ENCODE data around the gene MYO3B. TPM values are rescaled to one million over a fixed set of nuclear protein-coding genes. Genes with fewer than 3 reads are reported as not detected.

Gene MYO3B
- polyA plus RNA-seq, 1 experiment: 0.10 TPM

DNA sequence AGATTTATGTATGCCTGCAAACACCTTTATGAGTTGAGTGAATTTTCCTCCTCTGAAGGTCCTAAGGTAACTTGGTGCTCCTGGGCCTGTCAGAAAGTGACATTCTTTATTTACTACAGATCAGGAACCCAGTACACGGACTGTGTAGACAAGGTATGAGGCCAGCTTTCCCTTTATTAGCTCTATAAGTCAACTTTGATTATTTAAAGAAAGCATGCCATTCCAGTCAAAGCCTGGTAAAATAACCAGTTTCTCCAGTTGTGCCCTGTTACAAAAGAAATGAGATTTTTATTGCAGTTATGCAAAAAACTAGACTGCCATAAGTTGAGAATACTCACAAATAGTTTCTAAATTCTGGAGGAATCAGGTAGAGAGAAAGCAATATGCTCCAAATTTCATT, 271.1 kb downstream of the MYO3B start:
- H3K27ac ChIP-seq (ENCODE audit: low read depth, low read length): no peak overlapping the region
- H3K9me3 ChIP-seq (ENCODE audit: control insufficient read depth, insufficient read depth, low read length): no peaks in the 10 kb centered on the region
- H3K27me3 ChIP-seq (ENCODE audit: control insufficient read depth, insufficient read depth, low read length): no peaks in the 10 kb centered on the region
- ChIA-PET CTCF (no interaction called here), POLR2A (no interaction called here)
- TF ChIP-seq, protein P1, sequence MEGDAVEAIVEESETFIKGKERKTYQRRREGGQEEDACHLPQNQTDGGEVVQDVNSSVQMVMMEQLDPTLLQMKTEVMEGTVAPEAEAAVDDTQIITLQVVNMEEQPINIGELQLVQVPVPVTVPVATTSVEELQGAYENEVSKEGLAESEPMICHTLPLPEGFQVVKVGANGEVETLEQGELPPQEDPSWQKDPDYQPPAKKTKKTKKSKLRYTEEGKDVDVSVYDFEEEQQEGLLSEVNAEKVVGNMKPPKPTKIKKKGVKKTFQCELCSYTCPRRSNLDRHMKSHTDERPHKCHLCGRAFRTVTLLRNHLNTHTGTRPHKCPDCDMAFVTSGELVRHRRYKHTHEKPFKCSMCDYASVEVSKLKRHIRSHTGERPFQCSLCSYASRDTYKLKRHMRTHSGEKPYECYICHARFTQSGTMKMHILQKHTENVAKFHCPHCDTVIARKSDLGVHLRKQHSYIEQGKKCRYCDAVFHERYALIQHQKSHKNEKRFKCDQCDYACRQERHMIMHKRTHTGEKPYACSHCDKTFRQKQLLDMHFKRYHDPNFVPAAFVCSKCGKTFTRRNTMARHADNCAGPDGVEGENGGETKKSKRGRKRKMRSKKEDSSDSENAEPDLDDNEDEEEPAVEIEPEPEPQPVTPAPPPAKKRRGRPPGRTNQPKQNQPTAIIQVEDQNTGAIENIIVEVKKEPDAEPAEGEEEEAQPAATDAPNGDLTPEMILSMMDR (IDR thresholded peaks at IDR 0.05; ENCODE audit: low read depth, low read length): no peak
- no peak for DNase-seq (ENCODE audit: low read depth, low spot score)
- no peak overlapping the region for H3K4me3 ChIP-seq (ENCODE audit: low read depth, low read length)

DNA sequence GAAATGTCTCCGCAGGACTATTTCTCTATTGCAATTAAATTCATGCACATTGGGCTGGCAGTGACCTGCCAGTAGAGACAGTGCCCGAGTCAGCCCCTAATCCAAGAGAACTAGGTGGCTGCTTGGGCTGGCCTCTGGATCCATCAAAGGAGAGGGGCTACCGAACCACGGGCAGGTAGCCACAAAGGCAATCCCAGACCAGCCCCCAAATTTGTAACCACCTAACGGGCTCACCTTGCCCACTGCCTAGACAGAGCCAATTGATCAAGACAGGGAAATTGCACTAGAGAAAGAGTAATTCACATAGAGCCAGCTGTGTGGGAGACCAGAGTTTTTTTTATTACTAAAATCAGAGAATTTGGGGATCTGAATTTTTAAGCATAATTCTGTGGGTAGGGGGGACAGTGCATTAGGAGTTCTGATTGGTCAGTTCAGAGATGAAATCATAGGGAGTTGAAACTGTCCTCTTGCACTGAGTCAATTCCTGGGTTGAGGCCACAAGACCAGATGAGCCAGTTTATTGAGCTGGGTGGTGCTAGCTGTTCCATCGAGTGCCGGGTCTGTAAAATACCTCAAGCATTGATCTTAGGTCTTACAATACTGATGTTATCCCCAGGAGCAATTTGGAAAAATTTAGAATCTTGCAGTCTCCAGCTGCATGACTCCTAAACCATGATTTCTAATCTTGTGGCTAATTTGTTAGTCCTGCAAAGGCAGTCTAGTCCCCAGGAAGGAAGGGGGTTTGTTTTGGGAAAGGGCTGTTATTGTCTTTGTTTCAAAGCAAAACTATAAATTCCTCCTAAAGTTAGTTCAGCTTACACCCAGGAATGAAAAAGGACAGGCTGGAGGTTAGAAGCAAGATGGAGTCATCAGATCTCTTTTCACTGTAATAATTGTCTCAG, 276.8 kb downstream of the MYO3B start:
- ChIA-PET CTCF (interaction anchor here (1.1 kb wide), 1 partner anchor 46 kb away, joined by 3 read pairs; no protein-coding TSS in a partner anchor), POLR2A (no interaction called here)
- TF ChIP-seq, protein P1 (IDR thresholded peaks at IDR 0.05; ENCODE audit: low read depth, low read length): no peak
- DNase-seq (ENCODE audit: low read depth, low spot score): no peak
- no peaks in the 10 kb centered on the region for H3K27me3 ChIP-seq (ENCODE audit: control insufficient read depth, insufficient read depth, low read length)
- H3K9me3 ChIP-seq (ENCODE audit: control insufficient read depth, insufficient read depth, low read length): peaks cover 4% of the 10 kb centered on the region
- H3K27ac ChIP-seq (ENCODE audit: low read depth, low read length): no peak overlapping the region
- no peak overlapping the region for H3K4me3 ChIP-seq (ENCODE audit: low read depth, low read length)

DNA sequence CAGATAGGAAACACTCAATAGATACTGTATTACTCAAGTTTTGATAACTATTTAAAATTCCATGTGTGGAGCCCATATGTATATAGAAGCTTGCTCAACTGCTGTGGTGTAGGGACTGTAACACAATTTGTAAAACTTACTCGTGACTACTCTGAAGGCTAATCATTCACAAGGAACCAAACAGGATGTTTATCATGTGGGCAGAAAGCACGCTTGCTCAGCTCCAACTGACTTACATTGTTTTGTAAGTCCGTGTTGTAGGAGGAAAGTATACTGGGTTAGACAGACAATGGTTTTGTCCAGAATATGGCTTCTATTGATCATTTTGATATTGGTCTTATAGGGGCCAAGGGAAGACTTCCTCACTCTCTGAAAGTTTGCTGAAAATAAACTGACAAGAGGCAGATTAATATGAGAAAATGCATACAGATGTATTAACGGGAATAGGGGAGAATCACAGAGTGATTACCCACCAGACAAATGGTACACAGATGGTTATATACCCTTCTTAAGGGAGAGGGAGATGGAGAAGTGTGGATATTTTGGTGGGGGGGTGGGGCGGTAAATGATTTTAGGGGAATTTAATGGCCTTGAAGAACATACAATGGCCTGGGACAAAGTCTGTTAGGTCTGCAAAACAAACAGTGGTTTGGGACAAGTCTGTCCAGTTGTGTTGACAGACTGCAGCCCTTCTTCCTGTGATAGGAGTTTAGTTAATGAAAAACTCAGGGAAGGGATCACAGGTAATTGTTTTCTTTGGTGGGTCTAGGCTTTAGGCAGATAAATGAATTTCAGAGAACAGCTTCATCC, 277.9 kb downstream of the MYO3B start:
- Histone ChIP-seq H3K27ac (ENCODE audit: low read depth, low read length) (no peak overlapping the region), H3K27me3 (ENCODE audit: control insufficient read depth, insufficient read depth, low read length) (no peaks in the 10 kb centered on the region), H3K4me3 (ENCODE audit: low read depth, low read length) (no peak overlapping the region), H3K9me3 (ENCODE audit: control insufficient read depth, insufficient read depth, low read length) (peaks cover 9% of the 10 kb centered on the region)
- POLR2A ChIA-PET: no interaction called here
- no peak for DNase-seq (ENCODE audit: low read depth, low spot score)
- CTCF ChIA-PET: no interaction called here
- TF ChIP-seq, protein P1 (IDR thresholded peaks at IDR 0.05; ENCODE audit: low read depth, low read length): no peak

DNA sequence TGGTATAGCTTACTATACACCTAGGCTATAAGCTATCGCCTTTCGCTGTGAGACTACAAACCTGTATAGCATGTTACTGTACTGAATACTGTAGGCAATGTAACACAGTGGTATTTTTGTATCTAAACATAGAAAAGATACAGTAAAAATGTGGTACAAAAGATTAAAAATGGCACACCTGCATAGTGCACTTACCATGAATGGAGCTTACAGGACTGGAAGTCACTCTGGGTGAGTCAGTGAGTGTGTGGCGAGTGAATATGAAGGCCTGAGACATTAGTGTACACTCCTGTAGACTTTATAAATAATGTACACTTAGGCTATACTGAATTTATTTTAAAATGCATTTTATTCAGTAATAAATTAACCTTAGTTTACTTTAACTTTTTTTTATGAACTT, 279.0 kb downstream of the MYO3B start:
- DNase-seq (ENCODE audit: low read depth, low spot score): no peak
- H3K9me3 ChIP-seq (ENCODE audit: control insufficient read depth, insufficient read depth, low read length): peaks cover 9% of the 10 kb centered on the region
- no peaks in the 10 kb centered on the region for H3K27me3 ChIP-seq (ENCODE audit: control insufficient read depth, insufficient read depth, low read length)
- TF ChIP-seq, protein P1 (IDR thresholded peaks at IDR 0.05; ENCODE audit: low read depth, low read length): no peak
- H3K27ac ChIP-seq (ENCODE audit: low read depth, low read length): no peak overlapping the region
- CTCF ChIA-PET: no interaction called here
- no peak overlapping the region for H3K4me3 ChIP-seq (ENCODE audit: low read depth, low read length)
- POLR2A ChIA-PET: no interaction called here

- ChIA-PET POLR2A (no interaction called here), CTCF (no interaction called here)
- Histone ChIP-seq H3K4me3 (ENCODE audit: low read depth, low read length) (no peak overlapping the region), H3K27me3 (ENCODE audit: control insufficient read depth, insufficient read depth, low read length) (no peaks in the 10 kb centered on the region), H3K9me3 (ENCODE audit: control insufficient read depth, insufficient read depth, low read length) (peaks cover 9% of the 10 kb centered on the region), H3K27ac (ENCODE audit: low read depth, low read length) (no peak overlapping the region)
- TF ChIP-seq, protein P1 (IDR thresholded peaks at IDR 0.05; ENCODE audit: low read depth, low read length): no peak
- no peak for DNase-seq (ENCODE audit: low read depth, low spot score)
These were observed 279.8 kb downstream of the MYO3B start for GRCh38 chr2:170457742-170458141.
